ENCODE data around the gene AP5Z1.

The AP5Z1 gene

GRCh38 chr7:4782333-4783291, 7.2 kb downstream of the AP5Z1 start:
- H3K4me3 ChIP-seq (ENCODE audit: low read depth, low read length): no peak overlapping the region
- TF ChIP-seq, protein P1, sequence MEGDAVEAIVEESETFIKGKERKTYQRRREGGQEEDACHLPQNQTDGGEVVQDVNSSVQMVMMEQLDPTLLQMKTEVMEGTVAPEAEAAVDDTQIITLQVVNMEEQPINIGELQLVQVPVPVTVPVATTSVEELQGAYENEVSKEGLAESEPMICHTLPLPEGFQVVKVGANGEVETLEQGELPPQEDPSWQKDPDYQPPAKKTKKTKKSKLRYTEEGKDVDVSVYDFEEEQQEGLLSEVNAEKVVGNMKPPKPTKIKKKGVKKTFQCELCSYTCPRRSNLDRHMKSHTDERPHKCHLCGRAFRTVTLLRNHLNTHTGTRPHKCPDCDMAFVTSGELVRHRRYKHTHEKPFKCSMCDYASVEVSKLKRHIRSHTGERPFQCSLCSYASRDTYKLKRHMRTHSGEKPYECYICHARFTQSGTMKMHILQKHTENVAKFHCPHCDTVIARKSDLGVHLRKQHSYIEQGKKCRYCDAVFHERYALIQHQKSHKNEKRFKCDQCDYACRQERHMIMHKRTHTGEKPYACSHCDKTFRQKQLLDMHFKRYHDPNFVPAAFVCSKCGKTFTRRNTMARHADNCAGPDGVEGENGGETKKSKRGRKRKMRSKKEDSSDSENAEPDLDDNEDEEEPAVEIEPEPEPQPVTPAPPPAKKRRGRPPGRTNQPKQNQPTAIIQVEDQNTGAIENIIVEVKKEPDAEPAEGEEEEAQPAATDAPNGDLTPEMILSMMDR (IDR thresholded peaks at IDR 0.05; ENCODE audit: borderline replicate concordance, insufficient read depth, low read depth, low read length): no peak

DNA sequence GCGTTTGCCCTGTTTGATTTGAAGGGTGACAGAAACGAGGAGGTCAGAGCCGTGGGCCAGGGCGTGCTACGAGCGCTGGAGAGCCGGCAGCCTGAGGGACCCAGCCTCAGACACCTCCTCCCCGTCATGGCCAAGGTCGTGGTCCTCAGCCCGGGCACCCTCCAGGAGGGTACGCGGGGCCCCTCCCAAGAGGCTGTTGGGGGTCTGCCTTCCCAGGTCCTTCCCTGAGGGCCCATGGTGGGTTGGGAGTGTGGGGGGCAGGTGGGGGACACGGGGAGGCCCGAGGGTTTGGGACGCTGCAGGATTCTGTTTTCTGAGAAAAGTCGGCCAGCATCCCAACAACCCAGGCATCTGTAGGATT, 7.8 kb downstream of the AP5Z1 start:
- no peak overlapping the region for H3K4me3 ChIP-seq (ENCODE audit: low read depth, low read length)
- TF ChIP-seq, protein P1 (IDR thresholded peaks at IDR 0.05; ENCODE audit: borderline replicate concordance, insufficient read depth, low read depth, low read length): no peak

DNA sequence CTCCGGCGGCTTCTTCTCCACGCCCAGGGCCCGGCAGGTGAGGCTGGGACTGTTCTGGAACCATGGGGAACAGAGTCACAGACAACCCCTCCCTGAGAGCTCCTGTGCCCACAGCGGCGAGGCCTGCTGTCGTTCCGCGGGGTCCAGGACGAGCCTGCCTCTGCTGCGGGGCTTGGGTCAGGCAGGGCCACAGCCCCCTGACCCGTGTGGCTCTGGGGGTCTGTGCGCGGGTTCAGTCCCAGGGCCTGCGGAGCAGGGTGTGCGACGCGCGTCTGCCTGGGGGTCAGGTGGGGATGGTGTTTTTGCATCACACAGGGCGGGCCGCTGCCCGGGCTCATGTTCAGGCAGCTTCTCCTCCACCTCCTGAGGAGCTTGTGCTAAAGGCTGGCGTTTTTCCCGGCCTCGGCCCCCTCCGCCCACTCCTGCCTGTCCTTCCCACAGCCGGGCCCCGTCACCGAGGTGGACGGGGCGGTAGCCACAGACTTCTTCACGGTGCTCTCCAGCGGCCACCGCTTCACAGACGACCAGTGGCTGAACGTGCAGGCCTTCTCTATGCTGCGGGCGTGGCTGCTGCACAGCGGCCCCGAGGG, 8.4 kb downstream of the AP5Z1 start:
- no peak overlapping the region for H3K4me3 ChIP-seq (ENCODE audit: low read depth, low read length)
- TF ChIP-seq, protein P1 (IDR thresholded peaks at IDR 0.05; ENCODE audit: borderline replicate concordance, insufficient read depth, low read depth, low read length): no peak

GRCh38 chr7:4784799-4785198, 9.4 kb downstream of the AP5Z1 start:
- H3K4me3 ChIP-seq (ENCODE audit: low read depth, low read length): no peak overlapping the region
- TF ChIP-seq, protein P1 (IDR thresholded peaks at IDR 0.05; ENCODE audit: borderline replicate concordance, insufficient read depth, low read depth, low read length): no peak

DNA sequence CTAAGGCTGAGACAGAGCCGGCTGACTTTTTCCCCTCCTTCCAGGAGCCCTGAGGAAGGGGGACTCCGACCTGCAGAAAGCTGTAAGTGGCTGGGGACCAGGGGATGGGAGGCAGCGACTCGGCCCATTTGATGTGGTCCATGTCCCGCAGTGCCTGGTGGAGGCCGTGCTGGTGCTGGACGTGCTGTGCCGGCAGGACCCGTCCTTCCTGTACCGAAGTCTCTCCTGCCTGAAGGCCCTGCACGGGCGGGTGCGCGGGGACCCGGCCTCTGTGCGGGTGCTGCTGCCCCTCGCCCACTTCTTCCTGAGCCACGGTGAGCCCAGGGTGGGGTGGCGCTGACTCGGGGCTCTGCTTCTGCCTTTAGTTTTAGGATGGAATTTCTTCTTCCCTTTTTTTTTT, 9.9 kb downstream of the AP5Z1 start:
- TF ChIP-seq, protein P1 (IDR thresholded peaks at IDR 0.05; ENCODE audit: borderline replicate concordance, insufficient read depth, low read depth, low read length): no peak

GRCh38 chr7:4786015-4786414, 10.6 kb downstream of the AP5Z1 start:
- no peak overlapping the region for H3K4me3 ChIP-seq (ENCODE audit: low read depth, low read length)
- TF ChIP-seq, protein P1 (IDR thresholded peaks at IDR 0.05; ENCODE audit: borderline replicate concordance, insufficient read depth, low read depth, low read length): no peak

More for the DNA sequence above, 9.9 kb downstream of the AP5Z1 start:
- no peak overlapping the region for H3K4me3 ChIP-seq (ENCODE audit: low read depth, low read length)

Measured in GM12875 (cell line).